Activated naive CD4-positive, alpha-beta T cell treated with anti-CD3 and anti-CD28 coated beads, Interleukin-2, amount 50 U/mL, for 16 hours (primary cell): ENCODE data around the gene PTGR1.

Experiments
- DNase-seq: peaks from one replicate; pipeline ENCODE4 v3.0.0-alpha.2; 2020

PTGR1 gene

DNA sequence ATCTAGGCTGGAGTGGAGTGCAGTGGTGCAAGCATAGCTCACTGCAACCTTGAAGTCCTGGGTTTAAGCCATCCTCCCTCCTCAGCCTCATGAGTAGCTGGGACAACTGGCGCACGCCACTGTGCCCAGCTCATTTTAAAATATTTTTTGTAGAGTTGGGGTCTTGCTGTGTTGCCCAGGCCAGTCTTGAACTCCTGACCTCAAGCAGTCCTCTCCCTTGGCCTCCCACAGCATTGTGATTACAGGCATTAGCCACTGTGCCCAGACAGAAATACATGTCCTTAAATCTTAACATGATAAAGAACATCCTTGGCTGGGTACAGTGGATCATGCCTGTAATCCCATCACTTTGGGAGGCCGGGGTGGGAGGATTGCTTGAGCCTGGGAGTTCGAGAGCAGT lies 67.7 kb downstream of the PTGR1 start:
- DNase-seq: no peak

DNA sequence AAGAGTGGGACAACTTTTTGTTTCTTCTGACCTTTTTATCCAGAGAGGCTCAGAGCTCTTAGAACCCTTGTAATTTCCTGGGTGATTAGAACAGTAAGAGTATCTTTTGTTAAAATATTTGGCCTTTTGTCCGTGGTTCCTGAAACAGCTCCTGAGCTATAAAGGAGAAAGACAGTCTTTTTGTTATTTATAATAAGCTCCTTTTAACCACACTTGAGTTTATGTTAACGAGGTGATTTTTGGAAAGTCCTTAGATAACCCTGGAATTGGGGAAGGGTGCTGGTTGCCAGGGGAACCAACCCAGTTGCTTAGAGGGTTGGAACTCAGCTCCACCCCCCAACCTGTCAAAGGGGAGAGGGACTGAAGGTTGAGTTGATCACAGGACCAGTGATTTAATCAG lies 69.7 kb downstream of the PTGR1 start:
- no peak for DNase-seq

DNA sequence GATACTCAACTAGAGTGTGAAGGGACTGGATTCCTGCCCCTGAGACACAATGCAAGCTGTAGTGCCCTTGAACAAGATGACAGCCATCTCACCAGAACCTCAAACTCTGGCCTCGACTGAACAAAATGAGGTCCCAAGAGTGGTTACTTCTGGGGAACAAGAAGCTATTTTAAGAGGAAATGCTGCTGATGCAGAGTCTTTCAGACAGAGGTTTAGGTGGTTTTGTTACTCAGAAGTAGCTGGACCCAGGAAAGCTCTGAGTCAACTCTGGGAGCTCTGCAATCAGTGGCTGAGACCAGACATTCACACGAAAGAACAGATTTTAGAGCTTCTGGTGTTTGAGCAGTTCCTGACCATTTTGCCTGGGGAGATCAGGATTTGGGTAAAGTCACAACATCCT lies 72.1 kb downstream of the PTGR1 start:
- DNase-seq: no peak

DNA sequence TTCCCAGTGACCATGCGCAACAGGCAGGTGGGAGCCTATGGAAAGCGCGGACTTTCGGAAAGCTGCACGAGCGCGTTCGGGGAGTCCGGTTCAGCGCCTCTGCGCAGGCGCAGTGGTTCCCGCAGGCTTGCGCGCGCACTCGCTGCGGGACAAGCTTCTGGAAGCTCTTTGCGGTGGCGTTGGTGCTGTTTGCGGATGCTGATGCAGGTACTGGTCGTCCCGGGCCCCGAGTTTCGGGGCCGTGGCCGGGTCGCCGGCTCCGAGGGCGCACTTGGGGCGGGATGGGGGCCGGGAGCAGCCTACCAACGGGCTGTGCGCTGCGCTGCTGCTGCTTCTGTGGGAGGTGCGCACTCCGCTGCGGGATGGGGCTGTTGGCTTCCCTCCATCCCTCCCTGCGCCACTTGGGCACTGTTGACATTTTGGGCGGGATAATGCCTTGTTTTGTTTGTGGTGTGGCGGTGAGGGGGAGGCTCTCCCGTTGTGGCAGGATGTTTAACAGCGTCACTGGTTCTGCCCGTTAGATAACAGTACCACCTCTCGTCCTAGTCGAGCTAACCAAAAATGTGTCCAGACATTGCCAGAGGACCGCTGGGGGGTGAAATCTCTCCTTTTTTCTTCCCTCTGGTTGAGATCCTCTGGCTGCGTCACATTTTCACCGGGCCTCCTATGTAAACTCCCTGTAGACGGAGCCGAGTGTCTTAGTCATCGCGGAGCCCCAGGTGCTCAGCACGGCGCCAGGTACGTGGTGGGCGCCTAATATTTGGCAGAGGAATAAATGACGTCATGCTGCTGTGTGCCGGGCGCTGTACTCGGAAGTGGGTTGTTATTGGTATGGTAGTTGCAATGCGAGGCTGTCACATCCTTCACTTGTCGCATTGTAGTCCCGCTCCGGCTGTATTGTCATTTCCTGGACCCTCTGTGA lies 74.1 kb downstream of the PTGR1 start, which contains the start of gene ZNF483:
Gene ZNF483 (plus strand): TSS at position 124 of the 922 bp plus-strand sequence. CDS start 2,217 bp downstream, outside the sequence.
- peak; percentile 70 for DNase-seq

DNA sequence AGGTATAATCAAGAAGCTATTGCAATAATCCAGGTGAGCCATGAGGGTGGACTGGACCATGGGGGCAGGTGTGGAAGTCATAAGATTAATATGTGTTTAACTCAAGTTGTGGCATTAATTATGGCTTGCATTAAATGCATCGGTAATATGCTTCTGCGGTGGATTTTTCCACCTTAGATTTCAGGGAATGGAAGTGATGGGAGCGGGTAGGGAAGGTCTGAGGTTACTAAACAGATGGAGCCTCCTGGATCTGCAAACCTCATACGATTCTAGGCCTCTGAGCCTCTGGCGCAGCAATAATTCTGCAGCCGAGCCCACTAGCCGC lies 74.8 kb downstream of the PTGR1 start:
- DNase-seq: no peak

DNA sequence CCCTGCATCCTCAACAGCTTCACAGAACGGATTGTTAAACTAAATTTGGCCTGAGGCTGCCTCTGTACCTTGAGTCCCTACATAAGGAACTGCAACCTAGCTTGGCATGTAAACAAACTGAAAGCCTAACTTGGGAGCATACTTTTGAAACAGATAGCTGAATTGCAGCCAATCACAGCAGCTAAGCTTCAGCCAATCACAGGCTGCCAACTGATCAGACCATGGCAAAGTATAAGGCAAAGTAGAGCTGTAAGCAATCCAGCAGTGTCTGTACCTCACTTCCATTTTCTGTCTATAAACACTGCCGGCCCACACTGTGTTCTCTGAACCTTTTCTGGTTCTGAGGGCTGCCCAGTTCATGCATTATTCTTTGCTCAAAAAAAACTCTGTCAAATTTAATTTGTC lies 83.4 kb downstream of the PTGR1 start:
- no peak for DNase-seq

DNA sequence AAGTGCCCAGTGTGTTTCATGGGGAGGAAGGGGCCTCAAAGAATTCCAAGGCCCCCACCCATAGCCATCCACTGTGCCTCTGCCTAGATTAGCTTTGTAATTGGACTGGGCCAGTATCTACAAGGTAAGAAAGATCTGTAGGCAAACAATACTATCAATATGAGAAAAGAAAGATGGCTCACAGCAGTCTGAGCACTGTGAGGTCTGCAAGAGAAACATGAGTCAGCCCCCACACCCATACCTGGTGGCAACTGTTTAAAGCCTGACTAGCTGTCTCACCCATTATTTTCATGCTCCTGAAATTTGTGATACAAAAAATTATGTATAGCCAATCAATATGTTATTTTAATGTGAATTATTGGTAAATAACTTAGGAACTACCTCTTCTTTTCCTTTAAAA lies 84.5 kb downstream of the PTGR1 start:
- no peak for DNase-seq
